ENCODE measurements around the gene KRT7.

KRT7 gene

DNA sequence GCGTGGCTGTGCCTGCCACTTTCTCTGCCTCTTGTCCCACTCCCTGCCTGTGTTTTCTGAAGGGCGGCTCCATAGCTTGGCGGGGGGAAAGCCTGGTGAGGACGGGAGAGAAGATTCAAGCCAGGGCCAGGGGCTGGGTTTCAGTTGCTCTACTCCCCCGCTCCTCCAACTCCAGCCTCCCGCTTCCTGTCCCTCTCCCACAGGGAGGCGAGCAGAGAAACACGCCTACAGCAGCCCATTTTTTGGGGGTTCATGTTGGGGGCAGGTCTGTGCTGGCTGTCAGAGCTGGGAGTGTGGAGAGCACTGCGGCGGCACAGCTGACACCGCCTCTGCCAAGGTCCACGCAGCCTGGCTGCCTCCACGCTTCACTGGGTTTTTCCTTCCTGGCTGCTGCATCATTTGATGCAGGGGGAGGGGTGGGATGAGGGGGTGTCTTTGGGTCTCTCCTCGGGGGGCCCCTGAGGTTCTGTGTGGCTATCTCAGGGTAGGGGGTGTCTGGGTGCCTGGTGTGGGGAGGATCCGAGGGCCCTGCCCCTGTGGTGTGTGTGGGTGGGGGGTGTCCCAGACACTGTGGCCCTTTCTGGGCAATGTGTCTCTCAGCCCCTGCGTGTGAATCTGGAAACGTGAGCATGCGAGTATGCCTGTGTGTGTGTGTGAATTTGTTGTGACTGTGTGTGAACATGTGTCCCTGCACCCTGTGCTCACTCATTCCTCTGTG, 30.5 kb upstream of the KRT7 start:
- Histone ChIP-seq H3K4me3 (ENCODE audit: low read depth, low read length) (no peak overlapping the region), H3K79me2 (no peaks in the 10 kb centered on the region), H2AFZ (peak overlapping the region; percentile 50), H3K4me2 (ENCODE audit: low read length) (peak overlapping the region; percentile 48), H3K27me3 (ENCODE audit: control insufficient read depth, insufficient read depth, low read length) (no peaks in the 10 kb centered on the region), H3K27ac (no peak overlapping the region), H3K9ac (no peak overlapping the region), H3K4me1 (peaks cover 9% of the 10 kb centered on the region), H3K36me3 (ENCODE audit: control insufficient read depth, insufficient read depth, low read length) (no peaks in the 10 kb centered on the region), H3K9me3 (ENCODE audit: control insufficient read depth, low read length) (no peaks in the 10 kb centered on the region)
- TF ChIP-seq, protein P1, sequence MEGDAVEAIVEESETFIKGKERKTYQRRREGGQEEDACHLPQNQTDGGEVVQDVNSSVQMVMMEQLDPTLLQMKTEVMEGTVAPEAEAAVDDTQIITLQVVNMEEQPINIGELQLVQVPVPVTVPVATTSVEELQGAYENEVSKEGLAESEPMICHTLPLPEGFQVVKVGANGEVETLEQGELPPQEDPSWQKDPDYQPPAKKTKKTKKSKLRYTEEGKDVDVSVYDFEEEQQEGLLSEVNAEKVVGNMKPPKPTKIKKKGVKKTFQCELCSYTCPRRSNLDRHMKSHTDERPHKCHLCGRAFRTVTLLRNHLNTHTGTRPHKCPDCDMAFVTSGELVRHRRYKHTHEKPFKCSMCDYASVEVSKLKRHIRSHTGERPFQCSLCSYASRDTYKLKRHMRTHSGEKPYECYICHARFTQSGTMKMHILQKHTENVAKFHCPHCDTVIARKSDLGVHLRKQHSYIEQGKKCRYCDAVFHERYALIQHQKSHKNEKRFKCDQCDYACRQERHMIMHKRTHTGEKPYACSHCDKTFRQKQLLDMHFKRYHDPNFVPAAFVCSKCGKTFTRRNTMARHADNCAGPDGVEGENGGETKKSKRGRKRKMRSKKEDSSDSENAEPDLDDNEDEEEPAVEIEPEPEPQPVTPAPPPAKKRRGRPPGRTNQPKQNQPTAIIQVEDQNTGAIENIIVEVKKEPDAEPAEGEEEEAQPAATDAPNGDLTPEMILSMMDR (IDR thresholded peaks at IDR 0.05) = no peak

DNA sequence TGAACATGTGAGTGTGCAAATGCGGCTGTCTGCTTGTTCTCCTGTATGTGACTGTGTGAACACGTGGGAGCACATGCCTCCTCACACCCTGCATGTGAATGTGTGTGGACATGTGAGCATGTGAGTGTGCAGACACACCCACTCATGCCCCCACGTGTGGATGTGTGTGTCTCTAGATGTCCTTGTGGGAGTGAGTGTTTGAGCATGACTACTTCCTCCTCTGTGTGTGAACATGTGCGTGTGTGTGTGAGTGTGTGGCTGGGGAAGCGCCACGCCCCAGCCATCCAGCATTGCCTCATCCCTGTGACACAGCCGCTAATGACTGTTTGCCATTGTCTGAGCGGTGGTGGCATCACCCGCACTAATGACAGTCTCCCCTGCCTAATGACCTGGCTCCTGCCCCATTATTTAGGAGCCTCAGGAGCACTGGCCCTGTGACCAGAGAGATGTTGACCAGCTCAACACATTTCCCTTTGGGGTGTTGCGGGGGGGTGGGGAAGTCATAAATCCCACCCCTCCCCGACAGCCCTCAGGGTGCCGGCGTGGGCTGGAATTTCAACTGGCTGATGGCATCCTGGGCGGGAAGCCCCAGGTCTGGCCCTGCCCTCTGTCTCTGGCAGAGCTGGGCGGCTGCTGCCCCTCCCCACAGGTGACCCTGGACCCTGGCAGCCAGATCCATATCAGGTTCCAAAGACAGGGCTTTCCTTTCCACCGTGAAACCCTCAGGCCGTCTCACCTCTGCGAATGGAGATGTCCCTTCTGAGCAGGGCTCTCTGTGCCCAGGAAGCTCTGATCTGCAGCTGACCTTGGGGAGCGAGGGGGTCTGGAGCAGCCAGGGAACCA, 29.7 kb upstream of the KRT7 start:
- H3K4me2 ChIP-seq (ENCODE audit: low read length) = peak overlapping the region; percentile 17
- H3K36me3 ChIP-seq (ENCODE audit: control insufficient read depth, insufficient read depth, low read length) = no peaks in the 10 kb centered on the region
- no peak overlapping the region for H3K9ac ChIP-seq
- H3K9me3 ChIP-seq (ENCODE audit: control insufficient read depth, low read length) = no peaks in the 10 kb centered on the region
- no peak overlapping the region for H3K27ac ChIP-seq
- no peak overlapping the region for H2AFZ ChIP-seq
- H3K79me2 ChIP-seq = no peaks in the 10 kb centered on the region
- H3K4me1 ChIP-seq = peaks cover 14% of the 10 kb centered on the region
- H3K4me3 ChIP-seq (ENCODE audit: low read depth, low read length) = no peak overlapping the region
- TF ChIP-seq, protein P1 (IDR thresholded peaks at IDR 0.05) = no peak
- H3K27me3 ChIP-seq (ENCODE audit: control insufficient read depth, insufficient read depth, low read length) = no peaks in the 10 kb centered on the region

DNA sequence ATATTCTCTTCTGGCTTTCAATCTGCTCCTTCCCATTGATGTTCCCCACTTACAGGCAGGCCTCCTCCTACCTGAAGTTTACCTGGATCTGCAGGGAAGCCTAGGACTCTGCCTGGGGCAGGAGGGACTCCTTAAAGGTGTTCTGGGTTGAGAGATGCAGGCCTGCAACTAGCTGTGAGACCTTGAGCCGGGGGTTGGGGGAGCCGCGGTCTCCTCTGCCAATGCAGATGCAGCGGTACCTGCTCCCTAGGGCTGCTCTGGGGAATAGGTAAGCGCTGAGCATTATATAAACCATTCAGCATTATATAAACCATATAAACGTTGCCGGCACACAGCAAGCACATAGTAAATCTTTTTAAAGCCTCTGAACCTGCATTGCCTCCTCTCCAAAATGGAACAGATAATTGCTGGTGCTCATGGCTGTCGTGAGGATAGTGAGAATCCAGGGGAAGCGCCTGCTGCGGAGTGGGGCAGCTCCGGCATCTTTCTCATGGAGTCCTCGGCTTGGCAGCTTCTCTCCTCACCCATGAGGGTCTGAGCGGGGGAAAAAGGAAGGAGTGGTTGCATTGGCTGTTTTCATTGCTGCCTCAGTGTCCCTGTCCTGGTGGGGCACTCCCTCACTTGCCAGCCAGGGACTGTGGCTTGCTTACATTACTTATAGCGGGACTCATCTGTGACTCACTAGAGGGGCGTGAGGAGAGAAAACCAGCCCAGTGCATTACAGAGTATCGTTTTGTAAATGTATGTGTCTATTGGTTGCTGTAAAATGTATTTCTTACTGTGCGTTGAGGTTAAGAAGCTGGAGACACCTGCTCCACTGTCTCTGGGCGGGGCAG, 28.7 kb upstream of the KRT7 start:
- H3K36me3 ChIP-seq (ENCODE audit: control insufficient read depth, insufficient read depth, low read length) = no peaks in the 10 kb centered on the region
- H3K27ac ChIP-seq = no peak overlapping the region
- H3K27me3 ChIP-seq (ENCODE audit: control insufficient read depth, insufficient read depth, low read length) = no peaks in the 10 kb centered on the region

DNA sequence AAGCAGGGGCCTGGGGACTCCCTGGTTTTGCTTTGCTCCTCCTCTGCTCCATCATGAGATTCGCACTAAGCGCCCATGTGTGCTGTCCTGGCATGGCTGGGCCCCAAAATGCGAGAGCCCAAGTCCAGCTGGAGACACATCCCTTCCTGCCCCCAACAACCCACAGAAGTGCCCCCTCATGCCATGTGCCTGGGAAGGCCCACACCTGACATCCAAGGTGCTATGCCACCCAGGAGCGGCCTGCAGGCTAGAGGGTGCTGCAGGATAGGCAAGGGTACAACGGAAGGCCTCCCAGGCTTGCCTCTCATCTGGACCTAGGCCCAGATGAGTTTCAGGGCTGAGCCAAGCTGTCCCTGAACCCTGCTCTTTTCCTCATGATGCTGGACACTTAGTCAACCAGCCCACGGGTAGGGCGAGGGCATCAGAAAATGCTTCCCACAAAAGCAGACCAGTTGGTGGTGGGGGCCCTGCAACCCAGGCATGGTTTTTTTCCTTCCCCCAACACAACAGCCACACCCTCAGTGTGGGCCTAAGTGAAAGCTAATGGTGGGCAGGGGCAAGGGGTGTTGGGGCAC, 28.0 kb upstream of the KRT7 start:
- Histone ChIP-seq H3K9ac (no peak overlapping the region), H3K79me2 (no peaks in the 10 kb centered on the region), H3K4me2 (ENCODE audit: low read length) (no peak overlapping the region), H3K36me3 (ENCODE audit: control insufficient read depth, insufficient read depth, low read length) (no peaks in the 10 kb centered on the region), H3K27me3 (ENCODE audit: control insufficient read depth, insufficient read depth, low read length) (no peaks in the 10 kb centered on the region), H3K9me3 (ENCODE audit: control insufficient read depth, low read length) (no peaks in the 10 kb centered on the region), H3K4me1 (peaks cover 14% of the 10 kb centered on the region), H3K27ac (no peak overlapping the region), H3K4me3 (ENCODE audit: low read depth, low read length) (no peak overlapping the region), H2AFZ (no peak overlapping the region)
- TF ChIP-seq, protein P1 (IDR thresholded peaks at IDR 0.05) = no peak

More for the DNA sequence above, 28.7 kb upstream of the KRT7 start:
- TF ChIP-seq, protein P1 (IDR thresholded peaks at IDR 0.05) = no peak
- Histone ChIP-seq H3K4me1 (peaks cover 14% of the 10 kb centered on the region), H3K4me3 (ENCODE audit: low read depth, low read length) (no peak overlapping the region), H3K4me2 (ENCODE audit: low read length) (no peak overlapping the region), H3K79me2 (no peaks in the 10 kb centered on the region), H2AFZ (no peak overlapping the region), H3K9me3 (ENCODE audit: control insufficient read depth, low read length) (no peaks in the 10 kb centered on the region), H3K9ac (no peak overlapping the region)
